MM.1S (cell line): ENCODE results near the gene THAP7.

Experiments used
- CTCF ChIP-seq: fragments of 300-600 bp; sonication (generic); IDR thresholded peaks from 2 replicates; pipeline ENCODE4 v1.5.1; 2016; ENCODE audit warnings: antibody characterized with exemption, low read length, mixed read lengths
- EZH2 ChIP-seq: fragments of 300-600 bp; sonication (generic); optimal IDR thresholded peaks from 2 replicates; pipeline ENCODE3; 2017; ENCODE audit warnings: low read depth, mild to moderate bottlenecking, antibody characterized with exemption, low read length, mixed read lengths
- EZH2phosphoT487 ChIP-seq: fragments of 300-600 bp; sonication (generic); IDR thresholded peaks from 2 replicates; pipeline ENCODE4 v1.6.1; 2018; ENCODE audit warnings: antibody characterized with exemption, low read length

- TF ChIP-seq CTCF: no peak
- TF ChIP-seq EZH2: no peak
- TF ChIP-seq EZH2phosphoT487: no peak
Observed at GRCh38 chr22:21034989-21035388, 33.1 kb upstream of the THAP7 start.
